Esophagus squamous epithelium (tissue), 4 donors: ENCODE measurements around the gene SLC17A7.

Source experiments
- CTCF ChIP-seq, 6 experiments: fragments of 450-650 bp in 4 of 6; fragments of 200-600 bp in 2 of 6; sonication (generic) in 2 of 6; IDR thresholded peaks; one replicate each; pipeline ENCODE4 v1.5.1; 2016 to 2019; ENCODE audit warnings: antibody characterized with exemption in 6 of 6, mild to moderate bottlenecking in 4 of 6, moderate library complexity in 4 of 6
- POLR2A ChIP-seq, 4 donors: fragments of 450-650 bp; IDR thresholded peaks; one replicate each; pipeline ENCODE4 v1.6.1; 2017; ENCODE audit warnings: antibody characterized with exemption in 4 of 4, mild to moderate bottlenecking in 4 of 4, moderate library complexity in 3 of 4

GRCh38 chr19:49474542-49474924, 33.2 kb upstream of the SLC17A7 start:
- TF ChIP-seq POLR2A (IDR thresholded peaks at IDR 0.05) = no peak
- no peak for TF ChIP-seq CTCF (IDR thresholded peaks at IDR 0.05)
